CD1c-positive myeloid dendritic cell (primary cell): Measurements from ENCODE around the gene SLC25A41.
"Not testable (repeated sequence)": the region's sequence is repeated elsewhere in the genome, so short reads cannot be mapped to it uniquely, and the experiment has no call there.

Experiments used
- DNase-seq: peaks from one replicate; pipeline ENCODE4 v3.0.0-alpha.2; 2016; ENCODE audit errors: extremely low spot score

SLC25A41 gene

DNA sequence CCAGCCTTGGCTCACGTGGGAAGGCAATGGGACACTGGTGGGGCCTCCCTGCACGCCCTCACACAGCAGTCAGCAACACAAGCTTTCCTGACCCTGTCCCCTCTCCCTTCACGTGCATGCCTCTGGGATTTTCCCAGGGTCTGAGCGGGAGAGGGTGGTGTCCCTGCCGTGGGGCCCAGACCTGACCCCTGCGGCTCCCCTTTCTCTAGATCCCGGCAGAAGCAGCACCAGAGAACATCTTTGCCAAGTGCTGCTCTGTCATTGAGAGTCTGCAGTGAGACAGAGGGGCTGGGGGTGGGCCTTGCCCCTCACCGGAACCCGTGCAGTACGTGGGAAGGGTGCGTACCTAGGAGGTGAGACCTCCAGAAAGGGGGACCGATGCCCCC, 21.5 kb downstream of the SLC25A41 start:
- DNase-seq = no peak

DNA sequence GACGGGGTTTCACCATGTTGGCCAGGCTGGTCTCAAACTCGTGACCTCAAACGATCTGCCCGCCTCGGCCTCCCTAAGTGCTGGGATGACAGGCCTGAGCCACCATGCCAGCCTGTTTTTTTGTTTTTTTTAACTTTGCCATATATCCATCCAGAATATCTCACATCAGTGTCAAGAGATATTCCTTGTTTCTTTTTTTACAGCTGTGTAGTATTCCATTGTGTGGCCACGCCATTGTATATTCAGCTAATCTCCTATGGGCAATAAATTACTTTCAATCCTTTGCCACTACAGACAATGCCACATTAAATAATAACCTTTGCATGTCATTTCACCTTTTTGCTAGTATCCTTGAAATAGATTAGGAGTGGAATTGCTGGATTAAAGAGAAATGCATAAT, 24.2 kb downstream of the SLC25A41 start:
- DNase-seq = no peak

DNA sequence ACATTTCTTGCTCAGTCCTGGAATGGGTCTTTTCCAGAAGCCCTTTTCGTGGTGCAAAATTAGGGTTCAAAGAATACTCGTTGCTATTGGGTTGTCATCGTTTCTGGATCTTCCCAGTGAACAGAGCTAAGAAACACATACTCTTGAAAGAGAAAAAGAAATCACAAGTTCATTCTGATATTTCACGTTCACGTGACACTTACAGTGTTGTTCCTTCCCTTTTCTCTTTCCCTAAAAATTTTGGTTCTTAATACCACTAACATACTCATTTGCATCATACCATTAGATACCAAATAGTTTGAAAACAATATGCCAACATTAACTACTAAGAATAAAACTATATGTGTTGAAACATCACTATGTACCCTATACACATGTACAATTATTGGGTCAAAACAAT, 27.2 kb downstream of the SLC25A41 start:
- DNase-seq = peak; percentile 15

DNA sequence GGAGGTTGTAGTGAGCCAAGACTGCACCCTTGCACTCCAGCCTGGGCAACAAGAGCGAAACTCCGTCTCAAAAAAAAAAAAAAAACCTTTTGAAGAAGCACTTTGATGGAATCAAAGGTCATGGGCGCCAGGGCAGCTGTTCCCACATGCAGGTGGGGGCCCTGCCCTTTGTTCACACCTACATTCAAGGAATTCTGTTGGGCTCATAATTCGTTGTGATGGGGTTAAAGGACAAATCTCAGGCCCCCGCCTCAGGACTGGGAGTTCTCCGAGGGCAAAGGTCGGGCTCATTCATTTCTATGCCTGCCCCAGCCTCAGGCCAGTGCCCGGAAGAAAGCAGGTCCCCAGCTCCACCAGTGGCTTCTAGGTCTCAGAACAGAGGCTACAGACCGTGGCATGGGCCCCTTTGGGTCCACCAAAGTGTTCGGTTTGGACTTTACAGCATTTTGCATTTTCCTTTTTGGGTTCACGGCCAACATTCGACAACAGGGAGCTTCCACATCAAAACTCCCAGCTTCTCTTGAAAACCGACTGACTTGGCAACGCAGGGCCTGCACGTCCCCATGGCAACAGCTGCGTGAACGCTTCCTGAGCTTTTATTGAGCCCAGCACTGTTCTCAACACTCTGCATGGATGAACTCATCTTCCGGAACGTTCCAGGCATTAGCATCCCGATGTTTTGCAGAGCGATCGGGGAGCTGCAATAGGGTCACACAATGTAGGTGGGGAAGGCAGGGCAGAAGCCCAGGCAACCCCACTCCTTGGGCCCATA, 30.5 kb downstream of the SLC25A41 start:
- no peak for DNase-seq

DNA sequence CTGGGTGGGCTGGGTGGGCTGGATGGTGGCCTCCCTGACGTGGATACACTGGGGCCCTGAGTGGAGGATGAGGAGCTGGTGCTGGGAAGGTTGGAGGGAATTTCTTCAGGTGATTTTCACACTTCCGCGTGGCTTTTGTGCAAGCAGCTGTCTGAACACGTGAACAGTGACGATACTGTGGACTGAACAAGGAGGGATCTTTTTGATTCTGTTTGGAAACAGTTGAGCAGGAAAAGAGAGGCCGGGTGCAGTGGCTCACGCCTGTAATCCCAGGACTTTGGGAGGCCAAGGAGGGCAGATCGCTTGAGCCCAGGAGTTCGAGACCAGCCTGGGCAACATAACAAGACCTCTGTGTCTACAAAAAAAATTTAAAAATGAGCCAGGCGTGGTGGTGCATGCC, 31.5 kb downstream of the SLC25A41 start:
- no peak for DNase-seq

DNA sequence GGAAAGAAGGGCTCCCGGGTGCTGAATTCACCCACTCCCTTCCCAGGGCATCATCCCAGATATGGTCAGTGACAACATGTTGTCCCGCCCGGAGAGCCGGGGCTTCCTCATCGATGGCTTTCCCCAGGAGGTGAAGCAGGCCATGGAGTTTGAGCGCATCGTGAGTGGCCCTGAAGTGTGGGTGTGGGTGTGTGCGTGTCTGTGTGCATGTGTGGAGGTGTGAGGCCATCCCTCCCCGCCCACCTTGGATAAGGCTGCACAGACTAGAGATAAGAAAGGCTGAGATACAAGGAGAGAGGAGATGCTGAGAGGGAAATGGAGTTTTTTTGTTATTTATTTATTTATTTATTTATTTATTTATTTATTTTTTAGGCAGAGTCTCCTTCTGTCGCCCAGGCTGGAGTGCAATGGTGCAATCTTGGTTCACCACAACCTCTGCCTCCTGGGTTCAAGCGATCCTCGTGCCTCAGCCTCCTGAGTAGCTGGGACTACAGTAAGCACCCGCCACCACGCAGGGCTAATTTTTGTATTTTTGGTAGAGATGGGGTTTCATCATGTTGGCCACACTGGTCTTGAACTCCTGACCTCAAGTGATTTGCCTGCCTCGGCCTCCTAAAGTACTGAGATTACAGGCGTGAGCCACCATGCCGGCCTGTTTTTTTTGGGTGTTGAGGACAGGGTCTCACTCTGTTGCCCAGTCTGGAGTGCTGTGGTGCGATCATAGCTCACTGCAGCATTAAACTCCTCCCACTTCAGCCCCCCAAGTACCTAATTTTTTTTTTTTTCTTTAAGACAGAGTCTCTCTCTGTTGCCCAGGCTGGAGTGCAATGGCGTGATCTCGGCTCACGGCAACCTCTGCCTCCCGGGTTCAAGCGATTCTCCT, 33.3 kb downstream of the SLC25A41 start:
- DNase-seq = not testable (repeated sequence)

DNA sequence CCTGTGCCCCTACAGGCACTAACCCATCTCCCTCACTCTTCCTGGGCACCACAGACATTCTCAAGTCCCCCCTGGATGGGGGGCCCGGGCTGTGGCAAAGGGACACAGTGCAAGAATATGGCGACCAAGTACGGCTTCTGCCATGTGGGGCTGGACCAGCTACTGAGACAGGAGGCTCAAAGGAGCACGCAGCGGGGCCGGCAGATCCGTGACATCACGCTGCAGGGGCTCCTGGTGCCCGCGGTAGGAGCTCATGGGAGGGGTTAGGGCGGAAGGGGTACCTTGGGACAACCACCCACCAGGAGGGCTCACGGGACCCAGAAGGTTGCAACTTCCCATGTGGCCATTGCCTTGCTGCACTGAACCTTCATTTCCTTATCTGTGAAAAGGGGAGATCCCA, 37.3 kb downstream of the SLC25A41 start:
- DNase-seq = no peak

DNA sequence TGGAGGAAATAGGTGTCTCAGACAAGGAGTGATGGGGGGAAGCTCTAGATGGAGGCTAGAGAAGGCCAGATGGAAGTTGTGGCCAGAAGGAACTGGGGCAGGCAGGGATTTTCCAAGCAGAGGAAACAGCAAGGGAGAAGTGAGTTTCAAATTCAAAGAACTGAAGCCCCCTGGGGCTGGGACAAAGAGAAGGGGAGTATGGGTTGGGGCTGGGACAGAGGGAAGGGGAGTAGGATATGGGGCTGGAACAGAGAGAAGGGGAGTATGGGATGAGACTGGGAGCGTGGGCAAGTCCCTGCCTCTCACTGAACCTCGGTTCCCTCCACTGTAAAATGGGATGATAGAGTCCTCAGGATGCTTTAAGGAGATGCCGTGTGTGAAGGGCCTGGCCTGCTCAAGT, 38.7 kb downstream of the SLC25A41 start:
- no peak for DNase-seq

DNA sequence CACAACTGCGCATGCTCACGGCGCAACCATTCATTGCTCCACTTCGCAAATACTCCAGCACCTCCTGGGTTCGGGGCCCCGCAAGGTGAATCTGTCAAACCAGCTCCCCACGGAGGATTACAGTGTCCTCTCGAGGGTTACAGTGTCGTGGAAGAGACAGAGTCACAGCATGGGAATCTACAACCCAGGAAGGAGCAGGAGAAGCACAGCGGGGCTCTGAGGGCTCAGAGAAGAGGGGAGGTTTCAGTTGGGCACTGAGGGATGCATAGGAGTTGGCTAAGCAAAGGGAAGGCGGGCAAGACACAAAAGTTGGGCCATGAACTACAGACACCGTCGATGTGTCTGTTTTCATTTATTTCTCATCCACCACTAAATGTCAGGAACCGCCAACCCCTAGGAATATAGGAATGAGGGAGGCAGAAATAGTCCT, 39.6 kb downstream of the SLC25A41 start:
- DNase-seq = no peak

DNA sequence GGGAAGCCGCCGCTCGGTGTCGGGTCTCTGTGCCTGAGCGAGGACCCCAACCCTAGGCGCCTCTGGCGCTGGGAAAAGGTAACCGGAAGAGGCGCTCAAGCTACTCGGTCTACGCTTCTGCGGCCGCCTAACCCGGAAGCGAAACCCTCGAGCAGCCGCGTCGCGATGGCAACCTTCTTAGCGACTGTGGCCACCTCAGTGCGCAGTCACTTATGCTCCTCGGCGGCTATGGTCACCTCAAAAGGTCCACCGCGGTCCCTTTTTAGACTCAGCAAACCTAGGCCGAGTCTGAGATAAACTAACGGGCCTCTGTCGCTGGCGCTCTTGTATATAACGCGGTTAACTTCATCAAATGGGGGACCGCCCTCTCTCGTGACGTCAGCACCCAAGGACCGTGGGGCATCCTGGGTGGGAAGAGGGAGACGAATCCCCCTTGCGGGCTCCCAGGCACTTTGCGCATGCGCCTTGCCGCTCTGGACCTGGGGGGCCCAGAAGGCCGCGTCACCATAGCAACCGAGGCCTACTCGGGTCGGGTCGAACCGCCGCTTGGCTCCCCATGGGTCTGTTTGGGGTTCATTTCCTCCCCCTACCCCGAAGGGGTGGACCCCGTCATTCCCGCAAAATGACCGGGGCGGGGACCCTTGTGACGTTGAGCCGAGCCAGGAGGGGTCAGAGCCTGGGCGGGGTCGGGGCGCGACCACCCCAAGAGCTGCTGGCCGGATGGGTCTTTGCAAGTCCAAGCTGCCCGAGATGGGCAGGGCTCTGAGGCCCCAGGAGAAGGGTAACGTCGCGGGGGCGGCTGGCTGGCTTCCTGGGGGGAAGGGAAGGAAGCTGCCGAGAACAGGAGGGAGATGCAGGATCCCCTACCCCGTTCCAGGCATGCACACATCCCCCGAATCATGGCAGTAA, 40.2 kb downstream of the SLC25A41 start, which contains the start of gene GTF2F1:
Gene GTF2F1 (minus strand): TSS at position 91 of the 909 bp plus-strand sequence. CDS start 169 bp downstream, outside the sequence.
- DNase-seq = peak; percentile 94

DNA sequence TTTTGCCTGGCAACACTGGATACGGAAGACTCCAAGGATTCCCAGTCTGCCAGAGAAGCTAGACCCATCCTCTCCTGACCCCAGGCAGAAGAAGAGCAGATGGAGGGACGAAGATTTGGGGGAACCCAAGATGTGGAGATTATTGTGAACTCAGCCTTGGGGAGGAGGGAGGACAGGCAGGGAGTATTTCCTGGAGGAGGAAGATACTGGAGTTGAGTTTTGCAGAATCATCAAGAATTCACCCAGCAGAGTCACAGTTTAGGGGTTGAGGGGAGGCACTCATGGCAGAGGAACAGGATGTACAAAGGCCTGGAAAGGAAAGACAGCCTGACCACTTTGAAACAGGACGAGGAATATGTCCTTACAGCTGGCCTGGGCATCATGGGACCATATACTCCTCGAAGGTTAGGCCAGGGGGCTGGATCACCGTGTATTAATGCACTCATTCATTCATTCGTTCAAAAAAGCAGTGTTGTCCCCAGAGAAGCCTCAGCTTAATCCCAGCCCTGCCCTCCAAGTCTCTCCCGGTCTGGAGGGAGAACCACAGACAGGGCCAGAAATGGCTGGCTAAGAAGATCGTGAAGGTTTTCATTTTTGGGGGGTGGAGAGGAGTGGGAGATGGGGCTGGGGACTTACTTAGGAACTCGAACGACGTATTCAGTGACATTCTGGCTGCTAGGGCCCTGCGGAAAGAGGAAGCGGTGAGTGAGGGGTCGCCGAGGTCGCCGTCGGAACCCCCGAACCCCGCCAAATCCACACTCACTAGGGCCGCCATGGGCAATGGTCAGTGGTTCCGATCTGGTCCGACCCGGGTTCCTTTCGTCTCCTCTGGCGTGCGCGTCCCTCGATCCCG, 41.1 kb downstream of the SLC25A41 start:
- peak; percentile 7 for DNase-seq

DNA sequence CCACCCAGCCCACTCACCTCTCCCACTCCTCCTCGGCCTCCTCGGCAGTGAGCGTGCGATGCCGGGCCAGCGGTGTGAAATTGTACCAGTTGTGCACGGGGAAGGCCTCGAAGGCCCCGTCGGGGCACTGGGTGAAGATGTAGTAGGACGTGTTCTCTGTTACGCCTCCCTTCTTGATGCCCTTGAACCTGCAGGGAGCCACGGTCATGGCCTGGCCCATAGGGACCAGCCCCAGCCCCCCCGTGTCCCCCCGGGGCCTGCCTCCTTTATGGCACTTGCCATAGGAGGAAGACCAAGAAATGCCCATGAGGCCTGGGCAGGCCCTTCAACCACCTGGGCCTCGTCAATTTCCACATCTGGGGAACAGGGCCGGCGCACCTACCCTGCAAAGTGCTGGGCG, 46.2 kb downstream of the SLC25A41 start:
- DNase-seq = no peak

DNA sequence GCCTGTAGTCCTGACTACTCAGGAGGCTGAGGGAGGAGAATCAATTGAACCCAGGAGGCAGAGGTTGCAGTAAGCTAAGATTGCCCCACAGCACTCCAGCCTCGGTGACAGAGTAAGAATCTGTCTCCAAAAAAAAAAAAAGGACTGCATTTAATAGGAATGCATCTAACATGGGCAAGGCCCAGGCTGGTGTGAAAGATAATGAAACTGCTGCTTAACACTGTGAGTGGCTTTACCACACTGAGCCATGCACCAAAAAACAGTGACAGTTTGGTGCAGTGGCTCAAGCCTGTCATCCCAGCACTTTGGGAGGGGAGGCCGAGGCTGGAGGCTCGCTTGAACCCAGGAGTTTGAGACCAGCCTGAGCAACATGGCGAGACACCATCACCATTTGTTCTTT, 49.2 kb downstream of the SLC25A41 start:
- no peak for DNase-seq

DNA sequence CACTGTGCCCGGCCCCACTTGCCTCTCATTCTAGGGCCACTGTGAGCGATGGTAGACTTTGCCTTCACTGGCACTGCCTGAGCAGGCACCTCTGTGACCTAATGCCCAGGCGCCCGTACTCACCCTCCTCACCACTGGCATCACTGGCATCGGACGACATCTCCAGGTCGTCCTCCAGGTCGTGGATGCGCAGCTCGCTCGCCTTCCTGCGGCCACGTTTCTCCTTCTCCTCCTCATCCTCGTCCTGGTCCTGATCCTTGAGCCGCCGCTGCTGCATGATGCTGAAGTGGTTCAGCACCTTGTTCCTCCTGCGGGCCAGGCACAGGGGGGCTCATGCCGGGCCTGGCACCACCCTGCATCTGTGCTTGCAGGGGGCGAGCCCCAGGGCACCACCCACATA, 50.4 kb downstream of the SLC25A41 start:
- no peak for DNase-seq

DNA sequence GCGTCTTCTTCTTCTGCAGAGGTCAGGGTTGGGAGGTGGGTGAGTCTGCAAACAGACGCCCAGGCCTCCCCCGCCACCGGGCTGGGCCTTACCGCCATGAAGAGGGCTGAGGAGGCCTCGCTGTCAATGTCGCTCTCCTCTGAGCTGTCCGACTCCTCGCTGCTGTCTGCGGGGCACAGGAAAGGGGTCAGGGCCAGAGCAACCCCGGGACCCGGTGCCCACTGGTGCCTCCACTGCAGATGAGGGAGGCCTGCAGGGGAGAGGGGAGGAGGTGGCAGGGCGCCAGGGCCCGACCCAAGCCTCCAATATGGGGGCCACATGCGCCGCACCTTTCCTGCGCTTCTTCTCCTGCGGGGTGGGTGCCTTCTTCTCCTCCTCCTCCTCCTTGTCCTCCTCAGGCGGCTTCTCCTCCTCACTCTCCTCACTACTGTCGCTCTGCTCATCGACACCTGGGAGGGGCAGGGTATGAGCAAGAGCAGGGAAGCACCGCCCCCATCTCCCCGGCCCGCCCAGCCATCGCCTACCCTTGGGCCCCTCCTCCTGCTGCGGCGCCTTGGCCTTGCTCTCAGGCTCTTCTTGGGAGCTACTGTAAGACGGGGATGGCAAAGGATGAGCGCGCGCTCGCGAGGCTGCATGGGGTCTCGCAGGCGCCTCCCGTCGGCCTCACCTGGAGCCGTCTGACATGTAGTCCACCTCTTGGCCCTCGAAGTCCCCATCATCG, 52.4 kb downstream of the SLC25A41 start:
- DNase-seq = no peak

DNA sequence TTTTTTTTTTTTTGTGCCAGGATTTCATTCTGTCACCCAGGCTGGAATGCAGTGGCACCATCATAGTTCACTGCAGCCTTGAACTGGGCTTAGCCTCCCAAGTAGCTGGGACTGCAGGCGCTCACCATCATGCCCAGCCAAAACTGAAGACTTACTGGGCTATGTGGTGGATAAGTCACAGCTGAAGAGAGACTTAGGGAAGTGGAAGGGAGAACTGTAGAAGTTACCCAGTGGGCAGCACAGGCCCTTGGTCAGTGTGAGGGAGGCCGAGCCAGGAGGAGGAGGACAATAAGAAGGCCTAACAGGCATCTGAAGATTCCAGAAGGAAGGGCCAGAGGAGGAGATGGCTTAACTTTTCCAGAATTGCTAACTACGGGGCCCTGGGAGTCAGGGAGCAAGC, 53.8 kb downstream of the SLC25A41 start:
- DNase-seq = no peak

DNA sequence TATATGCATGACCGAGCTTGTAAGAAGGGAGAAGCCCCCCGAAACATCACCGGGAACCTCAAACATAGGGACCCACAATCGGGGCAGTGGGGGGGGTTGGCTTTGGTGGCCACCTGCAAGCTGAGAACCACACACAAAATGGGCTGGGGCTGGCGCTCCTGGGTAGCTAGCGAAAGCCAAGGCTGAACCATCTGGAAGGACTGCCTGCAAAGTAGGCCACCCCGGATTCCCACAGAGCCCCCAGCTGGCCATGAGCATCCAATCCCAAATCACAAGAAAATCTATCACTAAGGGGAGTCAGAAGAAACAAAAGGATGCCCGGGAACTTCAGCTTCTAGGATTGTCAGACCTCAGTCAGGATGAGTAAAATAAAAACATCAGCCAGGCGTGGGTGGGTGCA, 55.1 kb downstream of the SLC25A41 start:
- DNase-seq = no peak

DNA sequence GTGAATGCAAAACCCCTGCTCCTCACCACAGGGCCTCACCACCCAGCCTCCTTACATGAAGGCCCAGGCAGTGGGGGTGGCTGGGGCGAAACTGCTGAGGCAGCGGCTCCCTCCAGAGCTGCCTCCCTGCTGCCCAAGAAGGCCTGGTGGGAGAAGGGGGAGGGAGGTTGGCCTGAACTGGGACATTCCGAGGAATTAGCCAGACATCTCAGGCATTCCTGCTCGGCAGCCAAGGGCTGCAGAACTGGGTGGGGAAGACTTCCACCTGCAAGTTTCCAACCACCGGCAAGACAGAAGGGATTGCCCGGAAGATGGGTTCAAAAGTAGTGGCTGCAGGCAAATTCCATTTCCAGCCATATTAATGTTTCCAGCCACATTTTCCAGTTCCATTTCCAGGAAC, 55.5 kb downstream of the SLC25A41 start:
- DNase-seq = no peak

DNA sequence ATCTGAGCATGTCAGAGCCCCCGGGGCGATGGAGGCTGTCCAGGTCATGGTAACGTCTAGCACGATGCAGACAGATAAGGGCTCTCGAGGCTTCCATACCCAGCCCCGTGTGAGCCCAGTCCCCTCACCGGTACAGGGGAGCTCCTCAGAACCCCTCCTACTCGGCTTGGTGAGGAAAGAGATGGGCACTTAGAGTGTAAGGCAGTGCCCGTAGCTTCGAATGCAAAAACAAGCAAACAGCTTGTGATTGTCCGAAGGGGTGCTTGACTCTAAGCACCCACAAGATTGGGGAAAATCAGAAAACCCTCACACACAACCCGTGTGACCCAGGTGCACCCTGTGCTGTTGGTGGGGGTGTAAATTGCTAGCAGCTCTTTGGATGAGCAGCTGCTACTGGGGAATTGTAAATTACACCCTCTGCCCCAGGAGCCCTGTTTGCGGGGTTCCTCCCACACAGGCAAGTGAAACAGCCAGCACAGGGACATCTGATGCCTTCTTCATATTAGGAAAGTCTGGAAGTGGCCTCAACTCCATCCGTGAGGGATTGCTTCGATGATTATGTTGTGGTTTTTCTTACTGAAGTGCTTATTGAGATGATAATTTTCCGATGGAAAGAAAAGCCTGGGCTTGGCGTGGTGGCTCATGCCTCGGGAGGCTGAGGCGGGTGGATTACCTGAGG, 56.9 kb downstream of the SLC25A41 start:
- DNase-seq = no peak
